ENCODE data around the gene ATP5F1C.
A peak's percentile ranks its signal among the peaks of the same experiment; 100 is the strongest.
"Not testable (repeated sequence)": the region's sequence is repeated elsewhere in the genome, so short reads cannot be mapped to it uniquely, and the experiment has no call there.

ATP5F1C gene

DNA sequence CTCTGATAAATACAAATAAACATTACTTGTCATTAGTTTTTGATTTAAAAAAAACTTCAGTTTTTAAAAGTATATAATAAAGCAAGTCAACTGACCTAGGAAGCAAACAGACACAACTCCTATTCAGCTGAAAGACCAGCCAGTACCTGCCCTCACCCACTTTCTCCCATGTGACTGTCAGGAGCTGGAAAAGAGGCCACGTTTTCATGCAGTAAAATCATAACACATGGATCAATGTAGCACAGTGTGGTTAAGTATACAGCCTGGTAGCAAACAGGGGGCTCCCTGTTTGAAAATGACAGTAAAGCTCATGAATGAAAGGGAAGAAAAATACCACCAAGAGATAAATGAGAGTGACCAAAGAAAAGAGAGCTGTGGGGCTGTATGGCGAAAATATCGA lies 21.7 kb upstream of the ATP5F1C start:
- TF ChIP-seq POU2F2 (IDR thresholded peaks at IDR 0.05; ENCODE audit: low read depth, low read length) (no peak), POLR2AphosphoS5 (IDR thresholded peaks at IDR 0.05; ENCODE audit: low read depth, low read length) (no peak), POLR2A (IDR thresholded peaks at IDR 0.05; ENCODE audit: low read depth, low read length) (no peak), PAX5 (IDR thresholded peaks at IDR 0.05; ENCODE audit: insufficient read depth, low read length, severe bottlenecking) (no peak), TAF1 (IDR thresholded peaks at IDR 0.05; ENCODE audit: low read depth, low read length) (no peak), SPI1 (IDR thresholded peaks at IDR 0.05; ENCODE audit: low read depth, low read length) (no peak)
- DNase-seq (ENCODE audit: insufficient read length, low spot score) (no peak), FAIRE-seq (no peak)

DNA sequence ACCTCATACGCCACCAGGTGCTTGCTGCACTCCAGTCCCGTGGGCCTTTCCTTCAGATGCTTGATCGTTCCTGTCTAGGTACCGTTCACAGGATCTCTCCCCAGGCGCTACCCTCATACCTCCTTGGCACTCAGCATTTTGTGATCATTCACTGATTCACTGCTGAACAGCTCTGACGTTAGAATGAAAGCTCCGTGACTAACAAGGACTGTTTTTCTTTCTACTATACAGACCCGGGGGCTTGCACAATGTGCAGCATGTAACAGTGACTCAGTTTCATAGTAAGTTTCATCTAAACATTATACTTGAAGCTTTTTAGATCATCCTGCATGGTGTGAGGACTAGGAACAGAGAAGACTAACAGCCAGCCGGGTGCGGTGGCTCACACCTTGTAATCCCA lies 20.8 kb upstream of the ATP5F1C start:
- FAIRE-seq, result no peak
- no peak for DNase-seq (ENCODE audit: insufficient read length, low spot score)

DNA sequence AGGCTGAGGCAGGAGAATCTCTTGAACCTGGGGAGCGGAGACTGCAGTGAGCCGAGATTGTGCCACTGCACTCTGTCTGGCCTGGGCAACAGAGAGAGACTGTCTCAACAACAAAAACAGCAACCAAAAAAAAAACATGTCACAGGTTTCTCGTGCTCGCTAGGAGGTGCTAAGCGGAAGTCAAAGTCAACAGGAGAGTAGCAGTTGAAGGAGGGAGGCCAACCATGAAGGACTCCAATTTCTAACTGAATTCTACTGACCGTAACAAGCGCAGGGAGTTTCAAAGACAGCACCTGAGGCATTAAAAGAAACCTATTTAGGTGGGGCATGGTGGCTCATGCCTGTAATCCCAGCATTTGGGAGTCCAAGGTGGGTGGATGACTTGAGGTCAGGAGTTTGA lies 19.6 kb upstream of the ATP5F1C start:
- FAIRE-seq (no peak), DNase-seq (ENCODE audit: insufficient read length, low spot score) (no peak)
- TF ChIP-seq POU2F2 (IDR thresholded peaks at IDR 0.05; ENCODE audit: low read depth, low read length) (no peak), POLR2A (IDR thresholded peaks at IDR 0.05; ENCODE audit: low read depth, low read length) (no peak), PAX5 (IDR thresholded peaks at IDR 0.05; ENCODE audit: insufficient read depth, low read length, severe bottlenecking) (no peak), POLR2AphosphoS5 (IDR thresholded peaks at IDR 0.05; ENCODE audit: low read depth, low read length) (no peak), TAF1 (IDR thresholded peaks at IDR 0.05; ENCODE audit: low read depth, low read length) (no peak), SPI1 (IDR thresholded peaks at IDR 0.05; ENCODE audit: low read depth, low read length) (no peak)

More for the DNA sequence above, 20.8 kb upstream of the ATP5F1C start:
- no peak for TF ChIP-seq TAF1 (IDR thresholded peaks at IDR 0.05; ENCODE audit: low read depth, low read length)
- no peak for TF ChIP-seq SPI1 (IDR thresholded peaks at IDR 0.05; ENCODE audit: low read depth, low read length)
- TF ChIP-seq POLR2AphosphoS5 (IDR thresholded peaks at IDR 0.05; ENCODE audit: low read depth, low read length), result no peak
- TF ChIP-seq PAX5 (IDR thresholded peaks at IDR 0.05; ENCODE audit: insufficient read depth, low read length, severe bottlenecking), result no peak
- TF ChIP-seq POLR2A (IDR thresholded peaks at IDR 0.05; ENCODE audit: low read depth, low read length), result no peak
- no peak for TF ChIP-seq POU2F2 (IDR thresholded peaks at IDR 0.05; ENCODE audit: low read depth, low read length)

- TF ChIP-seq POU2F2 (IDR thresholded peaks at IDR 0.05; ENCODE audit: low read depth, low read length) (no peak), SPI1 (IDR thresholded peaks at IDR 0.05; ENCODE audit: low read depth, low read length) (no peak), POLR2AphosphoS5 (IDR thresholded peaks at IDR 0.05; ENCODE audit: low read depth, low read length) (no peak), TAF1 (IDR thresholded peaks at IDR 0.05; ENCODE audit: low read depth, low read length) (no peak), PAX5 (IDR thresholded peaks at IDR 0.05; ENCODE audit: insufficient read depth, low read length, severe bottlenecking) (no peak), POLR2A (IDR thresholded peaks at IDR 0.05; ENCODE audit: low read depth, low read length) (no peak)
- FAIRE-seq (no peak), DNase-seq (ENCODE audit: insufficient read length, low spot score) (no peak)
Measured at GRCh38 chr10:7773845-7774801, 13.9 kb upstream of the ATP5F1C start.

DNA sequence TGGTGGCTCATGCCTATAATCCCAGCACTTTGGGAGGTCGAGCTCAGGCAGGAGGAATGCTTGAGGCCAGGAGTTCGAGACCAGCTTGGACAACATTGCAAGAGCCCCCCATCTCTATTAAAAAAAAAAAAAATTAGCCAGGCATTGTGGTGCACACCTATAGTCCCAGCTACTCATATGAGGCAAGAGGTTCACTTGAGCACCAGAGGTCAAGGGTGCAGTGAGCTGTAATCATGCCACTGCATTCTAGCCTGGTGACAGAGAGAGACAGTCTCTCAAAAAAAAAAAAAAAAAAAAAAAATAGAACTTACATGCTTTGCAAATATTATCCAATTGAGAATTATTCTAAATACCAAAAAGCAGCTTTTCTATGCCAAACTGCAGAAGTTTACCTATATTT lies 11.2 kb upstream of the ATP5F1C start:
- no peak for TF ChIP-seq POLR2AphosphoS5 (IDR thresholded peaks at IDR 0.05; ENCODE audit: low read depth, low read length)
- FAIRE-seq, result no peak

GRCh38 chr10:7782194-7782593 lies 5.8 kb upstream of the ATP5F1C start:
- not testable (repeated sequence) for FAIRE-seq; DNase-seq (ENCODE audit: insufficient read length, low spot score)

More for the DNA sequence above, 11.2 kb upstream of the ATP5F1C start:
- no peak for DNase-seq (ENCODE audit: insufficient read length, low spot score)

DNA sequence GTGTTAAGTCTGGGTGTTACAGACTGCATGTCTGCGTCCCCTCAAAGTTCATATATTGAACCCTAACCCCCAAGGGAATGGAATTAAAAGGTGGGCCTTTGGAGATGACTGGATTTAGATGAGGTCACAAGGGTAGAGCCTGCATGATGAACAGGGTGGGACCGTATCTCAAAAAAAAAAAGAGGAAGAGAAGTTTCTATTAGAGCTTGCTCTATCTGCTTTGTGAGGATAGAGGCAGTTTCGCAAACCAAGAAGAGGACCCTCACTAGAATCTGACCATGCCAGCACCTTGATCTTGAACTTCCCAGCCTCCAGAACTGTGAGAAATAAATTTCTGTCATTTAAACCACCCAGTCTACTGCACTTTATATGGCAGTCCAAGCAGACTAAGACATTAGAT lies 1.5 kb upstream of the ATP5F1C start:
- FAIRE-seq (no peak), DNase-seq (ENCODE audit: insufficient read length, low spot score) (no peak)
- TF ChIP-seq SPI1 (IDR thresholded peaks at IDR 0.05; ENCODE audit: low read depth, low read length), result peak; percentile 46; the same call in 1 of the 2 replicates
- no peak for TF ChIP-seq POLR2AphosphoS5 (IDR thresholded peaks at IDR 0.05; ENCODE audit: low read depth, low read length)

- DNase-seq (ENCODE audit: insufficient read length, low spot score) (no peak), FAIRE-seq (no peak)
- TF ChIP-seq SPI1 (IDR thresholded peaks at IDR 0.05; ENCODE audit: low read depth, low read length) (no peak), POLR2A (IDR thresholded peaks at IDR 0.05; ENCODE audit: low read depth, low read length) (no peak), POLR2AphosphoS5 (IDR thresholded peaks at IDR 0.05; ENCODE audit: low read depth, low read length) (no peak), POU2F2 (IDR thresholded peaks at IDR 0.05; ENCODE audit: low read depth, low read length) (no peak), TAF1 (IDR thresholded peaks at IDR 0.05; ENCODE audit: low read depth, low read length) (no peak), PAX5 (IDR thresholded peaks at IDR 0.05; ENCODE audit: insufficient read depth, low read length, severe bottlenecking) (no peak)
Measured at GRCh38 chr10:7787150-7787856, 674 bp upstream of the ATP5F1C start.

DNA sequence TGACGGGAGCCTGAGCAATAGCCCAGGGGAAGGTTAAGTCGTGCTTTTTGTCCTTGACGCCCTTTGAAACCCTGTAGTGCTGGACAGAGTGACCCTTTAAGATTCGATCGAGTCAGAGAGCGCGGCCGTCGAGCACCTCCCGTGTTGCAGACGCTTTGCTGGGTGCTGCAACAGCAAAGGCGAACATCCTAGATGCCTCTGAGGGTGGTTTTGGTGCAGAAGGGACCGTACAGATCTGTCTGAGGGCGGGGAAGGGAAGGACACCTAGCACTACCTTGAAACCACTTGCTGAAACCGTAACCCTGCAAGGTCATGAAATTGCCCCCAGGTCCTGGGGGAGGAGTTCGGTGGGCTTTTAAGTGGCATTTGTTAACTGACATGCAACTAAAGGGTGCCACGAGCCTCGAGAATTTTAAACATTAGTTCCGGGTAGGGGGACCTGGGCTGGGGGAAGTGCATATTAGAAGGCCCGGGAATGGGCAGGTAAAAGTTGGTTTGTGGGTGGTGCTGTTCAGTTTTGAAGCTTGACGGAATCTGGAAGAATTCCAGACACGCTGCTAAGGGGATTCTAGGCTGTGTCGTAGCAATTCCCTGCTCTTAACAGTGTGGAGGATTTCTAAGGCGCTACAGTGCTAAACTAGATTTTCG lies 786 bp downstream of the ATP5F1C start:
- no peak for DNase-seq (ENCODE audit: insufficient read length, low spot score)
- FAIRE-seq, result peak; percentile 64
- peak; percentile 43; the same call in 1 of the 2 replicates for TF ChIP-seq POLR2A (IDR thresholded peaks at IDR 0.05; ENCODE audit: low read depth, low read length)
- TF ChIP-seq POU2F2 (IDR thresholded peaks at IDR 0.05; ENCODE audit: low read depth, low read length), result no peak

GRCh38 chr10:7789390-7789789 lies 1.4 kb downstream of the ATP5F1C start:
- TF ChIP-seq POU2F2 (IDR thresholded peaks at IDR 0.05; ENCODE audit: low read depth, low read length) (no peak), SPI1 (IDR thresholded peaks at IDR 0.05; ENCODE audit: low read depth, low read length) (no peak), PAX5 (IDR thresholded peaks at IDR 0.05; ENCODE audit: insufficient read depth, low read length, severe bottlenecking) (no peak), POLR2AphosphoS5 (IDR thresholded peaks at IDR 0.05; ENCODE audit: low read depth, low read length) (no peak), POLR2A (IDR thresholded peaks at IDR 0.05; ENCODE audit: low read depth, low read length) (no peak), TAF1 (IDR thresholded peaks at IDR 0.05; ENCODE audit: low read depth, low read length) (no peak)
- FAIRE-seq (no peak), DNase-seq (ENCODE audit: insufficient read length, low spot score) (no peak)

Measured in GM12891 (cell line).